ENCODE data around the gene RBFOX1.

DNA sequence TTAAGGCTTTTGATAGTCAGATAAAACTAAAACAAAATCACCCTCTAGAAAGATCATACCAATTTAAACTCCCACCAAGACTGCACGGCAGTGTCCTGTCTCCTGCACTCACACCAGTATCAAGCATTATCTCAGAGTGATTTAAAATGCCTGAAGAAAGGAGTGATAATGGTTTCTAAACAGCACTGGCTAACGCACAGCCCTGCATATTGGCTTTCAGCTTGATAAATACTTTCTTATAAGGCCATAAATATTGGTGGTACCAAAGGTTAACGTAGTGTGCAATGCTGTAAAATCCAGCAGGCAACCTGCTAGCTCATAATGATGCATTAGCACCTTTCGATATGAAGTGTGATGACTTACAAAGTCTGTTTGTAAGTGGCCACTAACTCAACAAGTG lies 214.3 kb downstream of the RBFOX1 start:
- TF ChIP-seq, protein P1, sequence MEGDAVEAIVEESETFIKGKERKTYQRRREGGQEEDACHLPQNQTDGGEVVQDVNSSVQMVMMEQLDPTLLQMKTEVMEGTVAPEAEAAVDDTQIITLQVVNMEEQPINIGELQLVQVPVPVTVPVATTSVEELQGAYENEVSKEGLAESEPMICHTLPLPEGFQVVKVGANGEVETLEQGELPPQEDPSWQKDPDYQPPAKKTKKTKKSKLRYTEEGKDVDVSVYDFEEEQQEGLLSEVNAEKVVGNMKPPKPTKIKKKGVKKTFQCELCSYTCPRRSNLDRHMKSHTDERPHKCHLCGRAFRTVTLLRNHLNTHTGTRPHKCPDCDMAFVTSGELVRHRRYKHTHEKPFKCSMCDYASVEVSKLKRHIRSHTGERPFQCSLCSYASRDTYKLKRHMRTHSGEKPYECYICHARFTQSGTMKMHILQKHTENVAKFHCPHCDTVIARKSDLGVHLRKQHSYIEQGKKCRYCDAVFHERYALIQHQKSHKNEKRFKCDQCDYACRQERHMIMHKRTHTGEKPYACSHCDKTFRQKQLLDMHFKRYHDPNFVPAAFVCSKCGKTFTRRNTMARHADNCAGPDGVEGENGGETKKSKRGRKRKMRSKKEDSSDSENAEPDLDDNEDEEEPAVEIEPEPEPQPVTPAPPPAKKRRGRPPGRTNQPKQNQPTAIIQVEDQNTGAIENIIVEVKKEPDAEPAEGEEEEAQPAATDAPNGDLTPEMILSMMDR (IDR thresholded peaks at IDR 0.05): no peak
- TF ChIP-seq POLR2A (IDR thresholded peaks at IDR 0.05): no peak
